GM19452 (cell line): ENCODE measurements around the gene PLEKHG5.

Experiments used
- ATAC-seq: cut with Tn5 transposase; IDR thresholded peaks from one replicate; pipeline ENCODE4 v1.9.1; 2021; ENCODE audit not compliant: unreplicated experiment

The PLEKHG5 gene

GRCh38 chr1:6509919-6510291 lies 18.4 kb upstream of the PLEKHG5 start:
- ATAC-seq = no peak

GRCh38 chr1:6509220-6509918 lies 17.9 kb upstream of the PLEKHG5 start:
- ATAC-seq = no peak

GRCh38 chr1:6508816-6509189 lies 17.3 kb upstream of the PLEKHG5 start:
- ATAC-seq = no peak

GRCh38 chr1:6508154-6508815 lies 16.8 kb upstream of the PLEKHG5 start:
- ATAC-seq = no peak

GRCh38 chr1:6507461-6507911 lies 16.0 kb upstream of the PLEKHG5 start:
- ATAC-seq = no peak

- no peak for ATAC-seq
Observed at GRCh38 chr1:6507037-6507428, 15.6 kb upstream of the PLEKHG5 start.

GRCh38 chr1:6506210-6507036 lies 15.0 kb upstream of the PLEKHG5 start:
- ATAC-seq = no peak

GRCh38 chr1:6505367-6506209 lies 14.1 kb upstream of the PLEKHG5 start:
- no peak for ATAC-seq

GRCh38 chr1:6504887-6505286 lies 13.4 kb upstream of the PLEKHG5 start:
- no peak for ATAC-seq

GRCh38 chr1:6503884-6504602 lies 12.6 kb upstream of the PLEKHG5 start:
- ATAC-seq = no peak

GRCh38 chr1:6502000-6502891 lies 10.8 kb upstream of the PLEKHG5 start:
- ATAC-seq = no peak

- ATAC-seq = no peak
Observed at GRCh38 chr1:6501279-6501813, 9.9 kb upstream of the PLEKHG5 start.

- no peak for ATAC-seq
Observed at GRCh38 chr1:6500544-6501278, 9.2 kb upstream of the PLEKHG5 start.

GRCh38 chr1:6499296-6499695 lies 7.8 kb upstream of the PLEKHG5 start:
- no peak for ATAC-seq

GRCh38 chr1:6498576-6499111 lies 7.2 kb upstream of the PLEKHG5 start:
- no peak for ATAC-seq

GRCh38 chr1:6497867-6498575 lies 6.6 kb upstream of the PLEKHG5 start:
- ATAC-seq = no peak

- no peak for ATAC-seq
Observed at GRCh38 chr1:6497215-6497866, 5.9 kb upstream of the PLEKHG5 start.
